Esophagus muscularis mucosa (tissue), 4 donors: ENCODE measurements around the gene LRRFIP2. TPM values are rescaled to one million over a fixed set of nuclear protein-coding genes. Genes with fewer than 3 reads are reported as not detected.

Experiments used
- DNase-seq: peaks from one replicate; pipeline ENCODE4 v3.0.0-alpha.2; 2017; ENCODE audit errors: extremely low spot score
- H3K27ac ChIP-seq, 4 donors: fragments of 200-600 bp; sonication (generic); replicated peaks in 1 of 4; 1 replicate in 3 of 4; 2 replicates in 1 of 4; pipeline ENCODE4 v1.5.1; 2016 to 2019; ENCODE audit warnings: mild to moderate bottlenecking in 1 of 4
- H3K27me3 ChIP-seq, 4 donors: fragments of 200-600 bp; sonication (generic); one replicate each; pipeline versions ENCODE4 v1.5.1 to v1.6.0; 2016 to 2019
- H3K36me3 ChIP-seq, 4 donors: fragments of 200-600 bp; sonication (generic); one replicate each; pipeline ENCODE4 v1.5.1; 2016 to 2019
- H3K4me1 ChIP-seq, 4 donors: fragments of 200-600 bp; sonication (generic); one replicate each; pipeline ENCODE4 v1.5.1; 2016 to 2019
- H3K4me3 ChIP-seq, 4 donors: fragments of 200-600 bp; sonication (generic); 1 replicate in 2 of 4; 2 replicates in 2 of 4; pipeline ENCODE4 v1.5.1; 2016 to 2019; ENCODE audit warnings: mild to moderate bottlenecking in 4 of 4, moderate library complexity in 1 of 4
- H3K9me3 ChIP-seq, 4 donors: fragments of 200-600 bp; sonication (generic); 1 replicate in 3 of 4; 2 replicates in 1 of 4; pipeline ENCODE4 v1.5.1; 2016 to 2019
- CTCF ChIP-seq, 3 experiments: fragments of 200-600 bp in 2 of 3; fragments of 450-650 bp in 1 of 3; sonication (generic) in 2 of 3; IDR thresholded peaks; one replicate each; pipeline ENCODE4 v1.5.1; 2017 to 2019; ENCODE audit warnings: antibody characterized with exemption in 3 of 3, mild to moderate bottlenecking in 2 of 3, moderate library complexity in 1 of 3
- EP300 ChIP-seq: sonication (generic); formaldehyde crosslinking; IDR thresholded peaks from one replicate; pipeline ENCODE4 v1.6.1; 2017; ENCODE audit warnings: antibody characterized with exemption
- POLR2A ChIP-seq: fragments of 450-650 bp; IDR thresholded peaks from one replicate; pipeline ENCODE4 v1.6.1; 2017; ENCODE audit warnings: antibody characterized with exemption, moderate library complexity, mild to moderate bottlenecking, low read depth
- POLR2AphosphoS5 ChIP-seq, 2 donors: sonication (generic); formaldehyde crosslinking; IDR thresholded peaks; one replicate each; pipeline ENCODE4 v1.6.1; 2017; ENCODE audit warnings: antibody characterized with exemption in 2 of 2
- WGBS: methylation state at CpG from one replicate; pipeline ENCODE4 v1.1.5; 2018; 5-methylcytosine and 5-hydroxymethylcytosine counted together
- intact Hi-C: fragments of 100-400 bp; cut with DNase I; formaldehyde crosslinking; loops from one replicate; pipeline ENCODE4 v1.15.1; 2023
- total RNA-seq, 4 donors: library from RNA; depleted of rRNA; stranded (reverse); fragments of >200 nt; gene quantifications; one replicate each; pipeline versions ENCODE4 v1.1.0 to v1.2.1, GENCODE V29; 2016

Gene LRRFIP2
- total RNA-seq, 4 donors from 2014 or later = 76.9 to 104 (median 93.4) TPM

- WGBS = 93% methylated on average over 3 of the region's 3 CpGs
- no peaks in the 10 kb centered on the region for H3K27me3 ChIP-seq
- no peaks in the 10 kb centered on the region for H3K9me3 ChIP-seq
- no peak overlapping the region for H3K4me3 ChIP-seq
- no peak for TF ChIP-seq POLR2AphosphoS5 (IDR thresholded peaks at IDR 0.05)
- no peak for TF ChIP-seq CTCF (IDR thresholded peaks at IDR 0.05)
- TF ChIP-seq EP300 = no peak
- no peak for TF ChIP-seq POLR2A
- no peak for DNase-seq
- peaks cover 0 to 17% (median 5%) of the 10 kb centered on the region in 4 donors for H3K36me3 ChIP-seq
- H3K27ac ChIP-seq = no peak overlapping the region
- H3K4me1 ChIP-seq = peaks cover 0 to 19% (median 16%) of the 10 kb centered on the region in 4 donors
- intact Hi-C loops = no loop called here
Measured at GRCh38 chr3:37162501-37163245, 11.7 kb downstream of the LRRFIP2 start.

- intact Hi-C loops = no loop called here
- DNase-seq = no peak
- Histone ChIP-seq H3K9me3 (no peaks in the 10 kb centered on the region), H3K36me3 (peaks cover 0 to 17% (median 5%) of the 10 kb centered on the region in 4 donors), H3K27me3 (no peaks in the 10 kb centered on the region), H3K27ac (no peak overlapping the region), H3K4me3 (no peak overlapping the region), H3K4me1 (peaks cover 0 to 21% (median 15%) of the 10 kb centered on the region in 4 donors)
- WGBS = 84% methylated on average over 3 of the region's 3 CpGs
- TF ChIP-seq POLR2AphosphoS5 (IDR thresholded peaks at IDR 0.05) (no peak), CTCF (IDR thresholded peaks at IDR 0.05) (no peak), EP300 (no peak), POLR2A (no peak)
Measured at GRCh38 chr3:37161351-37161750, 13.0 kb downstream of the LRRFIP2 start.

- 92% methylated on average over 8 of the region's 8 CpGs for WGBS
- peaks cover 13 to 37% (median 26%) of the 10 kb centered on the region in 4 donors for H3K4me1 ChIP-seq
- no peak for DNase-seq
- no peak overlapping the region for H3K27ac ChIP-seq
- no peak overlapping the region for H3K4me3 ChIP-seq
- TF ChIP-seq EP300 = no peak
- TF ChIP-seq POLR2AphosphoS5 (IDR thresholded peaks at IDR 0.05) = no peak
- no peak for TF ChIP-seq POLR2A
- no peak for TF ChIP-seq CTCF (IDR thresholded peaks at IDR 0.05)
- intact Hi-C loops = no loop called here
- H3K9me3 ChIP-seq = no peaks in the 10 kb centered on the region
- peaks cover 0 to 26% (median 4%) of the 10 kb centered on the region in 4 donors for H3K36me3 ChIP-seq
- no peaks in the 10 kb centered on the region for H3K27me3 ChIP-seq
Measured at GRCh38 chr3:37155782-37156181, 18.6 kb downstream of the LRRFIP2 start.

GRCh38 chr3:37154668-37155314, 19.6 kb downstream of the LRRFIP2 start:
- WGBS = 65% methylated on average over 2 of the region's 2 CpGs
- Histone ChIP-seq H3K36me3 (peaks cover 0 to 16% (median 2%) of the 10 kb centered on the region in 4 donors), H3K27ac (no peak overlapping the region), H3K4me3 (no peak overlapping the region), H3K4me1 (peaks cover 13 to 37% (median 26%) of the 10 kb centered on the region in 4 donors), H3K9me3 (no peaks in the 10 kb centered on the region), H3K27me3 (no peaks in the 10 kb centered on the region)
- TF ChIP-seq POLR2AphosphoS5 (IDR thresholded peaks at IDR 0.05) = no peak
- TF ChIP-seq CTCF (IDR thresholded peaks at IDR 0.05) = no peak
- TF ChIP-seq EP300 = no peak
- no peak for TF ChIP-seq POLR2A
- intact Hi-C loops = no loop called here
- DNase-seq = no peak
